GM19099 (cell line): Measurements from ENCODE around the gene MYADML2.

ENCODE experiments used
- POLR2A ChIP-seq: IDR thresholded peaks from 3 replicates; pipeline ENCODE4 v1.6.1; 2011; ENCODE audit warnings: low read depth; ENCODE audit not compliant: insufficient read length; ENCODE audit errors: extremely low read depth

The MYADML2 gene

DNA sequence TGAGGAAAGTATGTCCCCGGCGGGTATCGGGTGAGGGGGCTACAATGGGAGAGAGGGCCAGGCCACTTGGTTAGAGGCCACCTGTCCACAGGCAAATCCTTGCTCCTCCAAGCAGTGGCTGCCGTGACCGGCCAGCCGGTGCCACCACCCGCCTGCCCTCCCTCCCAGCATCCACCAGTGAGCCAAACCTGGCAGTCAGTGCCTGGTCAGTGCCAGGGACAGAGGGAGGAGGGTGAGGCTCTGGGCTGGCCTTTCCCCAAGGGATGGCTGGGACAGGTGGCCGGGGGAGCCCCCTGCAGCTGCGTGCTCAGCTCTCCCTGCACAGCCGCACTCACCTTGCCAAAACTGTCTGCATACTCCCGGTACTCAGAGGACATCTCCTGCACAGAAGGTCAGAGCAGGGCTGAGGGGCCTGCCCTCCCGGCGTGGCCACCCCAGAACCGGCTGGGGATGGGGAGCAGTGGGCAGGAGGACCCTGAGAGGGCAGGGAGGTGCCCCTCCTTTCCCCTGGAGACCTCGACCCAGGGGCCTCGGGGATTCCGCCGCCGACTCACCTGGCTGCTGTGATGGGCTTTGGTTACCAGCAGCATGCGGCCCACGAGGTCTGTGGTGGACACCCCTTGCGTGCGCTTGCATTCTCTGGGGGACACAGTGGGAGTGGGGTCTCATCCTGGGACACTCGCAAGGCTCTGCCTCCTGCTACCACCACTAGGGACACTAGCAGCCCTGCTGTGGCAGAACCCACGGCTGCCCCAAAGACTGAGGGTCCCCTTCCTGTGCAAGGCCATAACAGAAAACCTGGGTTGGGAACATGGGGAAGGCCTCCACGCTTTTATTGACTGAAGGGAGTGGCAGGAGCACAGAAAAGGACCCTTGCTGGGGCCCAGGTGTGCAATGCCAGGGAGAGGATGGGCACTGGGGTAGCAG lies 39.6 kb downstream of the MYADML2 start:
- no peak for TF ChIP-seq POLR2A

DNA sequence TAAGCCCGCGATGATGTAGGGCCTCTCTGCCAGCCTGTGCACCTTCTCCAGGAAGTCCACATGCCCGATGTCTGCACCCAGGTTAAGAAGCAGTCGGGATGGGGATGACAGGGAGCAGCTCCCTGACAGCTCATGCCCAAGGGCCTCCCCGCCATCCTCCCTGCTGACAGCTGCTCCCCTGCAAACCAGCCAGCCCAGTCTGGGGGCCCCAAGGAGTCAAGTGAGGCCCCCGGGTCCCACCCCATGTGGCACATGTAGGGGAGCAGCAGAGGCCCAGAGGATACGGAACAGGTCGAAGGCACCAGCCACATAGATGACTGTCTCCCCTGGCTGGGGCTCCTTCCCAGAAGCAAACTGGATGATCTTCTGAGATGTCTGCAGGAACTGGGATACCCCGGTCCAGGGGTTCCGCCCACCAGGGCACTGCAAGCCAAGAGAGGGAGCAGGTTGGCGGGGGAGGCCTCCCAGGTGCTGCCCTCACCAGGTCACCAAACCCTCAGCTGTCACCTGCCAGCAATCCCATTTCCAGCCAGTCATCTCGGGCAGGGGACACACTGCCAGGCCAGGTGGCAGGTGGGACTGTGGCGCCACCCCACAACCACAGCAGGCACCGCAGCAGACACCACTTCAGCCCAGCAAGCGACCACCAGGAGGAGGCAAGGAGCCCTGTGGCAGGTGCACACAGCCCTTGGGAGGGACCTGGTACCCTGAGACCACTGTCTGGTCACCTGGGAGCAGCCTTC lies 40.4 kb downstream of the MYADML2 start:
- no peak for TF ChIP-seq POLR2A

DNA sequence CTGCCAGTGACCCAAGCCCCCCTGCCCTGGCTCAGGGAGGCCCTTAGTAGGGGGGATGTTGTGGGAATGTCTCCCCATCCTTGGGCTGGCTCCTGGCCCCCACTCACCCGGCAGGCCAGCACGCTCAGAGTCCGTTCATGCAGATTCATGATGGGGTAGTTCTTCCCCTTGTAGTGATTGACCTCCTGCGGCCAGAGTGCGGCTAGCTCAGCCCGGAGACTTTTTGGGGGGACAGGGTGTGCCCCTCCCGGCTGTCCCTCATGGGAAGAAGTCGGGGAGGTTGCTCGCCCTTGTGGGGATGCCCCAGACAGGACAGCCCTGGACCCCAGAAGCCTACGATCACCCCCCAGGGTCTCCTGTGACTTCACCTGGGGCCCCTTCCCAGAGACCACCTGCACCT lies 41.0 kb downstream of the MYADML2 start:
- no peak for TF ChIP-seq POLR2A

DNA sequence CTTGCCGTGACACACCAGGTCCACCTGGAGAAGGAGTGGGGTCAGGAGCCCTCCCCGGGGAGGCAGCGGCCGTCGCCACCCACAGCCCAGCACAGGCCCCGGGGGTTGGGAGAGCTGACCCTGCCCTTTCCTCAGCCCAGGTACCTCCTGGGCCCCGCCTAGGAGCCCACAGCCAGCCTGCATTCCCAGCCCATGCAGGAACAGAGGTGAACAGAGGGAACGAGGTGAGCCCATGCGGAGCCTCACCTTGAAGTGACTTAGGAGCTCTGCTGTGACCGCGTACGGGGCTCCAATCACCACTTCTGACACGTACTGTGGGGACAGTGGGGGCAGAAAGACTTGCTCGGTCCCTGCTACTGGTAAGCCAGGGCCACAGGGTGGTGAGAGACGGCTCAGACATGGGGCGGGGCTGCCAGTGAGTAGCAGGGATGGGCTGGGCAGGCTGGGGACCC lies 41.6 kb downstream of the MYADML2 start:
- TF ChIP-seq POLR2A, result no peak

DNA sequence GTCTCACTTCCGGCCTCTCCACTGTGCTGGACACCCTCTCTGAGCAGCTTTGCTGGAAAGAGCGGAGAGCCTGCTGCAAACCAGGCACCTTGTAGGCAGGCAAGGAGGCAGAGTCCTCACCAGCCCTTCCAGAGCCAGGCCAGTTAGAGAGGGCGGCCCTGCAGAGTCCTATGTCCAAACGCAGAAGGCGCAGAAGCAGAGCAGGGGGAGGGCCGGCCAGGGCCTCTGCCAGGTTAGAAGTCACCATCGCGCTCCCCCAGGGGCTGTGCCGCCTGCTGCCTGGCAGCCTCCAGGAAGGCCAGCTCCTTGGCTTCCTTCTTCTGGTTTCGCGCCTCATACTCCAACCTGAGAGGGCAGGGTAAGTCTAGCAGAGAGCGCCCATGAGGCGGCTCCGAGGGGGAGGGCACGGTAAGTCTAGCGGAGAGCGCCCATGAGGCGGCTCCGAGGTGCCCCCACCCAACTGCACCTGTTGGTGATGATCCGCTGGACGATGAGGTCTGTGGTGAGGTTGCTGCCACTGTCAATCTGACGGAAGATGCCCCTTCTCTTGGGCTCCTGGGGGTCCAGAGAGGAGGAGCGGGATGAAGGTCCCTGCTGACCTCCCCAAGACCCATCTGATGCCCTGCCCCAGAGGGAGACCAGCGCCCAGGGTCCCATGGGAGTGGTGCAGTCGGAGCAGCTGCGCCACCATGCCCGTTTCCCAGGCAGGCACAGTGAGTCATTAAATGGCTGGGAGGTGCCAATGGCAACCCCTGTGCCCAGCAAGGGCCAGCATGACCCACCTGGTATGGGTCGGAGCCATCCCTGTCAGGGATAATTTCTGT lies 42.2 kb downstream of the MYADML2 start:
- no peak for TF ChIP-seq POLR2A

DNA sequence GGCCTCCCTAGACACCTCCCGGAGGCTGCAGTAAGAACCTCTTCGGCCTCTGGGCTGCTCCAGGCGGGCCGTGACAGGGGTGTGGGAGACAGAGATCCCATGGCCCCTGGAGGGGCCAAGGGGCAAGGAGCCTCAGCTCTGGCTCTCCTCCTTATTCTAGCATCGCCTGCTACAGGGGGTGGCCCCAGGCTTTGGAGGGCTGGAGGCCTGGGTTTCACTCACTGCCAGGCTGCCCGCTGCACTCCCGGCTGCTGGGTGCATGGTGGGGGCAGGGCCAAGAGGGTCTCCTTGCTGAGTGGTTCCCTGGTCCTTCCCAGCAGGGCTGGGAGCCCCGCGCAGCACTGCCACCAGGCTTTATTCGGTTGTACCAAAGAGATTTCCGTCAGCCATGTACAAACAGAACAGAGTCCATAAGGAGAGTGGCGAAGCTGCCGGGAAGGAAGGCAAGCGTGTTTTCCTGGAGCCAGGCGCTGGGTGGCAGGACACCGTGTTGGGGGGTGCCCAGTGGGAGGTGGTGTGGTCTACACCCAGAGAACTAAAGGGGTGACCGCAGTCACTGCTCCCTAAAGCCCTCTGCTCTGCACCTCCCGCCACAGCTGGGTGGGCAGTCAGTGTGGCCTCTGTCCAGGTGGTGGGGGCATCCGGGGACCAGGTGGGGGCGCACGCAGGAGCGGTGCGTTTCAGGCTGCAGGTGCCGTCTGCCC lies 43.0 kb downstream of the MYADML2 start:
- no peak for TF ChIP-seq POLR2A

DNA sequence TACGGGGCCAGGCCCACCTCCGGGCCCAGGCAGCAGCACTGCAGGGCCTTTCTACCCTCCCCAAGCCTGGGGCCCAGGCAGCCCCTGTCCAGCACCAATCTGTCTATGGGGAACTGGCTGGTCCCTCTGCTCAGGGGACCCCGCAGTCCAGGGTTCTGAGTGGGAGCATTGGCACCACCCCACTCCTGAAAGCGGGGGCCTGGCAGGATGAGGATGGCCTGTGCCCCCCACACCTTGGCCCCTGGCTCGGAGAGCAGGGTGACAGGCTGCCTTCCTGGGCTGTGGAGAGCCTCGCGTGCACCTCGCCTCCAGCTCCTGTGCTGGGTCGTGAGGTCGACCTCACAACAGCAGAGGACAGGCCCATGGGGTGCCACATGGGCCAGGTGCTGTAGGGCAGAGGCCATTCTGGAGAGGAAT lies 43.6 kb downstream of the MYADML2 start:
- no peak for TF ChIP-seq POLR2A

DNA sequence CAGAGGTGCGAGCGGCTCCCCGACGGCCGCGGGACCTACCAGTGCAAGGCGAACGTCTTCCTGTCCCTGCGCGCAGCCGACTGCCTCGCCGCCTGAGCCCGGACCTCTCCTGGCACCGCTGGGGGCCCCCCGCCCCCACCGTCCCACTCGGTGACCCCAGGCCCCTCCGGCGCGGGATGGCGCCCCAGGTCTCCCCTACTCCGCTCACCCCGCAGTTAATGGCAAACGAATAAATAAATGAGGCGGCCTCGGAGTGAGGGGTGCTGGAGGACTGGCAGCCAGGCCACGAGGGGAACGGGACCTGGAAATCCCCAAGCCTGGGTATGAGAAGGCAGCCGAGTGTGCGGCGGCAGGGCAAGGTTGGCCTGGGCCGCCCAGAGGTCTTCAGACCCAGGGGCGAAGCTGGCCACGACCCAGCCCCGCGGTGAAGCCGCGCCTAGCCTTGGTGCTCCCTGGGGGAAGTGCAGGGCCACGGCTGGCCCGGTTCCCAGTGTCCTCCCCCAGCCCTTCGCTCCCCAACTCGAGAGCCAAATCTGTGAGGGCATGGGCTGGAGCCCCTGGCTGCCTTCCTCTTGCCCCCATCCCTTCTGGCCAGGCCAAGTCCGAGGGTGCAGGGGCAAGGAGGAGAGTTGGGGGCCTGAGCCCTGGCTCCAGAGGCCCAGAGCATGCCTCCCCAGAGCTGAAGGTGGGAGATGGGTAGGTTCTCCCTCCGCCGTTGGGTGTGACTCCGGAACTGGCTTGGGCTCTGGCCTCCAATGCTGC lies 44.2 kb downstream of the MYADML2 start:
- no peak for TF ChIP-seq POLR2A

DNA sequence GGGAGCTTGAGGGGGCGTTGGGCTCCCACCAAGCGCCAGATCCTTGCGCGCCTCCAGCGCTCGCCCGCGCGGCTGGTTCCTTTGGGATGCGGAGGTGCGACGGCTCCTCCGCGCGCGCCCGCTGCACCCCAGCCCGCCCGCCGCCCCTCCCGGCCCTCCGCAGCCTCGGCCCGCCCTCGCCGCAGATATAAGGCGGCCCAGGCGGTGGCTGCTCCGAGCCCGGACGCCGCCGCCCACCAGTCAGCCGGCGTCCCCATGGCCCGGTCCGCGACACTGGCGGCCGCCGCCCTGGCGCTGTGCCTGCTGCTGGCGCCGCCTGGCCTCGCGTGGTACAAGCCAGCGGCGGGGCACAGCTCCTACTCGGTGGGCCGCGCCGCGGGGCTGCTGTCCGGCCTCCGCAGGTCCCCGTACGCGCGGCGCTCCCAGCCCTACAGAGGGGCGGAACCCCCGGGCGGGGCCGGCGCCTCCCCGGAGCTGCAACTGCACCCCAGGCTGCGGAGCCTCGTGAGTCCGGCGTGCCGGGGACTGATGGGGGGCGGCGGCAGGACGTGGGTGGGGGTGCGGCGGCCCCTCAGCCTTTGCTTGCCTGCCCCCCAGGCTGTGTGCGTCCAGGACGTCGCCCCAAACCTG lies 44.9 kb downstream of the MYADML2 start, which contains the start of gene NPB:
Gene NPB, plus strand, starts transcription at position 216 of the 630 bp plus-strand sequence. Its CDS starts 40 bp downstream, at position 256.
- no peak for TF ChIP-seq POLR2A

DNA sequence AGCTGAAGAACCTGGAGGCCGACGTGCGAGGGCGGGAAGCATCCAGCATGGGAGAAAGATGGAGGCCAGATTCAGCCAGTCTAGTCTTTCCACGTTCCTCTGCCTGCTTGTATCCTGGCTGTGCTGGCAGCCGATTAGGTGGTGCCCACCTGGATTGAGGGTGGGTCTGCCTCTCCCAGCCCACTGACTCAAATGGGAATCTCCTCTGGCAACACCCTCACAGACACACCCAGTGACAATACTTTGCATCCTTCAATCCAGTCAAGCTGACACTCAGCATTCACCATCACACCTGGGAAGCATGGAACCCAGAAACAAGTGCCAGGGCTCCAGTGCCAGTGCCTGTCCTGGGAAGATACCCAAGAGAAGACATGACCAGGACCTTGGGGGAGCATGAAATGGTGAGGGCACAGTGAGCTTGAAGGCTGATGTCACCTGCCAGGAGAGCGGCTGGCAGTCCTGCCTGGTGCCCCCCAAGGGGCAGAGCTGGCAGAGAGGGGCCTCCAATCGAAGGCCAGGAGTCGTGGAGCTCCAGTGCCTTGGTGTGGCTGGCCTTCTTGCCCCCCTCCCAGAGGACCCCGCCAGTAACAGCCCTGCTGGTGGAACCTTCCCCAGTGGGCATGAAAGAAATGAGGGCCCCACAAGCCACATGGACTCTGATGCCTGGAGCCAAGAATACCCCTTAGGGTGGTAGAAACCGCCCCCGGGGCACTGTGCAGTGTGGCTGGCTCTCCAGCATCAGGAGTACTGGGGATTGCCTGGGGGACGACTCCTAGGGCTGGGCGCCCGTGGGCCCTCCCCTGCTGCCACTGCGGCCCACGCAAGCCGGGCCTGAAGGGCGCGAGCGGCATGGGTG lies 45.6 kb downstream of the MYADML2 start:
- no peak for TF ChIP-seq POLR2A

DNA sequence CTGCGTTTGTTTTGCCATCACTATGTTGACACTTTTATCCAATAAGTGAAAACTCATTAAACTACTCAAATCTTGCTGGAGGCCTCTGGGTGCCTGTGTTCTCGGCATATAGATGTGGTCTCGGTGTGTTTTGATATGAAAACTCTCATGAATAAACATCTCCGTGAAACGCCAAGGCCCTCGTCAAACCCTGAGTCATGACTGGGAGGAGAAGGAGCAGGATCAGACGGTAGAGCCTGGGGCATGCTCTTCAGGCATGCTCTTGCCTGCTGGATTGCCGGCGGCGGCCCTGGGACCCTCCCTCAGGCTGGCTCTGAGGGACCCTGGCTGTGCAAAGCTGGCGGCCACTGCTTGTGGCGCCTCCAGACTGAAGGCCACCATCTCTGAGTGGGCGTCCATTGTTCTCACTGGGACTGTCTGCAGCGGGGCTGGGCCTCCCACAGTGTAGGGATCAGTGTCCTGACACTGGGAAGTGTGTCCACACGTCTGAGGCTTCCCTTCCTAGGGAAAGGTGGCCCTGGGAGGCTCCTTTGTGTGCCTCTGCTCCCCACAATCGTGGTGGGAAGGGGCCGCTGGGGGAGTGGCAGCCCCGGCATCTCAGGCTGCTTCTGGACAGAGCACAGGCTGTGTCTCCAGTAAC lies 46.7 kb downstream of the MYADML2 start:
- no peak for TF ChIP-seq POLR2A

DNA sequence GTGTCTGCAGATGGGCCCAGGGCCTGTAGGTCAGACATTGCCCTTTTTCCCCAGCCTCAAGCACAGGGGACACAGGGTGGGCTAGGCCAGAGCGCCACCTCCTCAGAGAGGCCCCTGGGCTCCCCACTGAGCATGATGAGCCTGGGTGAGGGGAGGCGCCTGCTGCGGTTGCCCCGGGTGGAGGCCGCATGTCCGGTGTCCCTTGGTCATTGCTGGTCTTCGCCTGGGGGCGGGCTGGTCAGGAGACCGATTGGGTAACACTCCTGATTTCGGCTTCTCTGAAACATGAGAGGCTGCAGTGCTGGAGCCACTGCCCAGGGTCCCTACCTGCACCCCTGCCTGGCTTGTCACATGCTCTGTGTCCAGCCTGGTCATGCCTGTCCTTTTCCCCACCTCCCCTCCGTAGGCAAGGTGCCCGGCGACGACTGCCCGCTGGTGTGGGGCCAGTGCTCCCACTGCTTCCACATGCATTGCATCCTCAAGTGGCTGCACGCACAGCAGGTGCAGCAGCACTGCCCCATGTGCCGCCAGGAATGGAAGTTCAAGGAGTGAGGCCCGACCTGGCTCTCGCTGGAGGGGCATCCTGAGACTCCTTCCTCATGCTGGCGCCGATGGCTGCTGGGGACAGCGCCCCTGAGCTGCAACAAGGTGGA lies 47.4 kb downstream of the MYADML2 start:
- no peak for TF ChIP-seq POLR2A

DNA sequence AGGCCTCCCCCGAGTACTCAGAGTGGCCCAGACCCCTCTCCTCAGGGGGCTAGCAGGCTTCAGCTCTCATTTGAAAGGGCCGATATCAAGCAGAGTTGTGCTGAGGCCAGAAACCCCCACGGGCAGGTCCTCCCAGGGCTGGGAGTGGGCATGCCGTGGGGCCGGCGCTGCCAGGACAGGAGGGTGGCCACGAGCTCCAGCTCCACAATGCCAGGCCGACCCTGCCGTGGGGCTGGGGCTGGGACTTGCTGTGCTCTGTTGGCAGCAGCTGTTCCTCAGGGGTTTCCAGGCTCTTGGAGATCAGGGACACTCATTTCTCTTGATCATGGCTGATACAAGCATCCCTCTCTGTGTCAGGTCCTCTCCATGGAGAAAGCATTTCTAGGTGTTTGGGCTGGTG lies 48.1 kb downstream of the MYADML2 start:
- no peak for TF ChIP-seq POLR2A
